HG03571 (cell line): ENCODE results near the gene NLRP3.
"Not testable (repeated sequence)": the region's sequence is repeated elsewhere in the genome, so short reads cannot be mapped to it uniquely, and the experiment has no call there.

Experiments used
- ATAC-seq: cut with Tn5 transposase; IDR thresholded peaks from one replicate; pipeline ENCODE4 v1.9.1; 2021; ENCODE audit not compliant: unreplicated experiment

NLRP3 gene

GRCh38 chr1:247390116-247390791, 25.7 kb upstream of the NLRP3 start:
- ATAC-seq: peak; percentile 100

- ATAC-seq: no peak
Measured at GRCh38 chr1:247390996-247391395, 25.0 kb upstream of the NLRP3 start.

GRCh38 chr1:247392088-247392487, 23.9 kb upstream of the NLRP3 start:
- ATAC-seq: no peak

DNA sequence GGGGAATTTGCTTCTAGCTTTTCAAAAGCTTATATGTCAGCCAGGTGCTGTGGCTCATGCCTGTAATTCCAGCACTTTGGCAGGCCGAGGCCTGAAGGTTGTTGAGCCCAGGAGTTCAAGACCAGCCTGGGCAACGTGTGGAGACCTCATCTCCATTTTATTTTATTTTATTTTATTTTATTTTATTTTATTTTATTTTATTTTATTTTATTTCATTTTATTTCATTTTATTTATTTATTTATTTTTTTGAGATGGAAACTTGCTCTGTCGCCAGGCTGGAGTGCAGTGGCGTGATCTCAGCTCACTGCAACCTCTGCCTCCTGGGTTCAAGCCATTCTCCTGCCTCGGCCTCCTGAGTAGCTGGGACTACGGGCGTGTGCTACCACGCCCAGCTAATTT, 20.9 kb upstream of the NLRP3 start:
- not testable (repeated sequence) for ATAC-seq

GRCh38 chr1:247400685-247401084, 15.3 kb upstream of the NLRP3 start:
- no peak for ATAC-seq

- ATAC-seq: no peak
Measured at GRCh38 chr1:247401310-247402119, 14.5 kb upstream of the NLRP3 start.

- no peak for ATAC-seq
Measured at GRCh38 chr1:247402120-247402675, 13.8 kb upstream of the NLRP3 start.

DNA sequence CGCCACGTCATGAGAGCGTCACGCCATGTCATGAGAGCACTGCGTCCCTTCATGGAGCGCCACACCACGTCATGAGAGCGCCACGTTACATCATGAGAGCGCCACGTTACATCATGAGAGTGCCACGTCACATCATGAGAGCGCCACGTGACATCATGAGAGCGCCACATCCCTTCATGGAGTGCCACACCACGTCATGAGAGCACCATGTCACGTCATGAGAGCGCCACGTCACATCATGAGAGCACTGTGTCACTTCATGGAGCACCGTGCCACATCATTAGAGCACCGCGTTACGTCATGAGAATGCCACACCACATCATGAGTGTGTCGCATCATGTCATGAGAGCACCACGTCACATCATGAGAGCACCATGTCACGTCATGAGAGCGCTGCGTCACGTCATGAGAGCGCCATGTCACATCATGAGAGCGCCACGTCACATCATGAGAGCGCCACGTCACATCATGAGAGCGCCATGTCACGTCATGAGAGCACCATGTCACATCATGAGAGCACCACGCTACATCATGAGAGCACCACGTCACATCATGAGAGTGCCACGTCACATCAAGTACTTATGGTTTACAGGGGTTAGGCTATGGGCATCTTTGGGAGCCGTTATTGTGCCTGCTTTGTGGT, 9.8 kb upstream of the NLRP3 start:
- ATAC-seq: no peak

DNA sequence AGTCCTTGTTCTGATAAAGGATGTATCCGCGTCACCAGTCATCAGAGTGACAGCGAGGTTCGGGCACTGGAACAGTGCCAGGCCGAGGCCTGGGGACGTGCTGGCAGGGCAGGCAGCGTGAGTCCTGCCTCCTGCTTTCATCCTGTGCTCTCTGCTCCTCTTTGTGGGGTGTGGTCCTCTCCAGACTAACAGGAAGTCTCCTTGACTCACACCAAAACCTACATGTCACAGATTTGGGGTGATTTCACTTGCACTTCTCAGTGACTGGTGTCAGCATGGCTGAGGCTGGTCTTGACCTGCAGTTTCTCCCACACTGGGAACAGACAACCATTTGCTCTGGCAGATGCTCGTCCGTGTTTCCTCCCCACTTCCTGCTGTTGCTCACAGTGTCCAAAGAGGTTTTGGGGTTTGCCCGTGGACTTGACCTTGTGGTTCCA, 8.8 kb upstream of the NLRP3 start:
- peak; percentile 79 for ATAC-seq

GRCh38 chr1:247408100-247408499, 7.9 kb upstream of the NLRP3 start:
- no peak for ATAC-seq

- peak; percentile 77 for ATAC-seq
Measured at GRCh38 chr1:247409869-247410544, 6.0 kb upstream of the NLRP3 start.

- no peak for ATAC-seq
Measured at GRCh38 chr1:247411621-247412327, 4.2 kb upstream of the NLRP3 start.

- no peak for ATAC-seq
Measured at GRCh38 chr1:247417831-247418230, 1.9 kb downstream of the NLRP3 start.

GRCh38 chr1:247419336-247419735, 3.4 kb downstream of the NLRP3 start:
- no peak for ATAC-seq

DNA sequence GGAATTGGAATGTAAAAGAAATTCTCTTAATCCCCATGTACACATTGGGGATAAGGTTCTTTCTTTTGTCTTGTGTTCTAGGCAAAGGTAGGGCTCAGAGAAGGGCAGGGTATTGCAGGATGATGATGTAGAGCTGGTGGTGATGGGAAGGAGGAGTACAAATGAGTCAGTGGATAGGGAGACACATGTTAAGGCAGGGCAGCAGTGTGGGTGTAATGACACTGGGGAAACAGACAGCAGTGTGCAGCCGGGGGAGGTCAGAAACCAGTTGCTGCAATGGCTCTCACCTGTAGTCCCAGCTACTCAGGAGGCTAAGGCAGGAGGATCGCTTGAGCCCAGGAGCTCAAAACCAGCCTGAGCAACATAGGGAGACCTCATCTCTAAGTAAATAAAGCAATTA, 5.1 kb downstream of the NLRP3 start:
- ATAC-seq: no peak

DNA sequence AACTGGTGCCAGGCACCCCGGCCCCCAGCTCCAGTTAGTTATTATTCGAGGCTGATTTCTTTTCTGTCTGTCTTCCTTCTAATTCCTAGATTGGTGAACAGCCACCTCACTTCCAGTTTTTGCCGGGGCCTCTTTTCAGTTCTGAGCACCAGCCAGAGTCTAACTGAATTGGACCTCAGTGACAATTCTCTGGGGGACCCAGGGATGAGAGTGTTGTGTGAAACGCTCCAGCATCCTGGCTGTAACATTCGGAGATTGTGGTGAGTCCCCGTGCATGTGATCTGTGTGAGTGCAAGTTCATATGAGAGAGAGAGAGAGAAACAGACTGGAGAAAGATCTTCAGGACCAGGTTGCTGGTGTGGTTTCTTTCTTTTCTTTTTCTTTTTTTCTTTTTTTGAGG, 13.5 kb downstream of the NLRP3 start:
- no peak for ATAC-seq

DNA sequence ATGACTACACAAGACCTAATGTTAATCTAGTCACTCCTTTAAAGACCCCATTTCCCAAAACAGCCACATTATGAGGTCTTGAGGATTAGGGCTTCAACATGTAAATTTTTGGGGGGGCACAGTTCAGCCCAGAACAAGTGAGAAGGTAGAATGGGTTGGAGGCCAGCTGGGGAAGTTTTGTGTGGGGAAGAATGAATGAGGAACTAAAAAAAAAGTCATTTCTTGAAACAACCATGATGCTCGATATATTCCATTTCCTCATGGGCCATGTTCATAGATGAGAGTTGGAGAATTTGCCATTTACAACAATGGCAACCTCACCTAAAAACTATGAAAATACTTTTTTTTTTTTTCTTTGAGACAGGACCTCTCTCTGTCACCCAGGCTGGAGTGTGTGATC, 14.5 kb downstream of the NLRP3 start:
- ATAC-seq: no peak

GRCh38 chr1:247431643-247432042, 15.7 kb downstream of the NLRP3 start:
- no peak for ATAC-seq

GRCh38 chr1:247434005-247434404, 18.0 kb downstream of the NLRP3 start:
- no peak for ATAC-seq

- no peak for ATAC-seq
Measured at GRCh38 chr1:247435030-247435758, 19.2 kb downstream of the NLRP3 start.
